SK-N-SH (cell line): Measurements from ENCODE around the gene CFAP107. TPM values are rescaled to one million over a fixed set of nuclear protein-coding genes. Genes with fewer than 3 reads are reported as not detected.

Experiments used
- CTCF ChIA-PET: fragments of 300-600, 350-600 bp; formaldehyde crosslinking; extraction: SDS; loops from one replicate; lab custom pipeline; 2021; lab: Yijun Ruan, JAX
- POLR2A ChIA-PET: fragments of 350-600 bp; sonication (Branson Sonifier 250); formaldehyde crosslinking; extraction: SDS; loops from one replicate; lab custom pipeline; 2020; ENCODE audit warnings: antibody characterized with exemption, inconsistent platforms; lab: Yijun Ruan, JAX
- DNase-seq: peaks from one replicate; pipeline ENCODE4 v3.0.0; 2012
- H2AFZ ChIP-seq: fragments of 200-600 bp; sonication (generic); 2 replicates; pipeline ENCODE4 v1.8.1; 2016; ENCODE audit warnings: antibody characterized with exemption, mild to moderate bottlenecking, low read depth
- H3F3A ChIP-seq: fragments of 200-600 bp; sonication (generic); replicated peaks from 2 replicates; pipeline ENCODE3; 2016; ENCODE audit warnings: antibody characterized with exemption, mild to moderate bottlenecking; ENCODE audit not compliant: insufficient read depth
- H3K27ac ChIP-seq, 2 experiments: fragments of 200-500 bp in 1 of 2; fragments of 200-600 bp in 1 of 2; sonication (Bioruptor generic) in 1 of 2; sonication (generic), shearing (Covaris generic) in 1 of 2; 2 replicates each; pipeline versions ENCODE4 v1.5.1 to v1.6.1; 2014 to 2016; ENCODE audit warnings: low read depth in 2 of 2, inconsistent platforms in 1 of 2, low read length in 1 of 2, mild to moderate bottlenecking in 1 of 2, mixed read lengths in 1 of 2
- H3K27me3 ChIP-seq: fragments of 200-600 bp; sonication (generic), shearing (Covaris generic); 2 replicates; pipeline ENCODE4 v1.6.1; 2016; ENCODE audit warnings: mixed run types; ENCODE audit not compliant: insufficient read depth
- H3K36me3 ChIP-seq, 2 experiments: fragments of 200-500 bp in 1 of 2; fragments of 200-600 bp in 1 of 2; sonication (Bioruptor generic) in 1 of 2; sonication (generic) in 1 of 2; replicated peaks in 1 of 2; 2 replicates each; pipeline versions ENCODE3 to v1.5.1; 2014 to 2016; ENCODE audit warnings: low read length in 1 of 2, mild to moderate bottlenecking in 1 of 2; ENCODE audit not compliant: insufficient read depth in 2 of 2, control insufficient read depth in 1 of 2
- H3K4me1 ChIP-seq, 2 experiments: fragments of 200-500 bp in 1 of 2; fragments of 200-600 bp in 1 of 2; sonication (Bioruptor generic) in 1 of 2; sonication (generic), shearing (Covaris generic) in 1 of 2; 2 replicates each; pipeline versions ENCODE4 v1.5.1 to v1.6.1; 2014 to 2016; ENCODE audit warnings: low read depth in 1 of 2, low read length in 1 of 2, mixed run types in 1 of 2; ENCODE audit not compliant: insufficient read depth in 2 of 2, control insufficient read depth in 1 of 2
- H3K4me2 ChIP-seq: fragments of 200-600 bp; sonication (generic), shearing (Covaris generic); 2 replicates; pipeline ENCODE4 v1.6.1; 2017; ENCODE audit warnings: mixed run types
- H3K4me3 ChIP-seq, 2 experiments: fragments of 200-500 bp in 1 of 2; fragments of 200-600 bp in 1 of 2; sonication (Bioruptor generic) in 1 of 2; sonication (generic), shearing (Covaris generic) in 1 of 2; 2 replicates each; pipeline versions ENCODE4 v1.5.1 to v1.8.1; 2014 to 2016; ENCODE audit warnings: low read depth in 2 of 2, inconsistent platforms in 1 of 2, low read length in 1 of 2, mild to moderate bottlenecking in 1 of 2, mixed read lengths in 1 of 2, moderate library complexity in 1 of 2
- H3K79me2 ChIP-seq: fragments of 200-600 bp; sonication (generic); 2 replicates; pipeline ENCODE4 v1.8.1; 2017; ENCODE audit warnings: mild to moderate bottlenecking; ENCODE audit not compliant: insufficient read depth
- H3K9ac ChIP-seq: fragments of 200-600 bp; sonication (generic); 2 replicates; pipeline ENCODE4 v1.6.1; 2017; ENCODE audit warnings: mixed run types
- H3K9me2 ChIP-seq: fragments of 200-600 bp; sonication (generic); 2 replicates; pipeline ENCODE4 v1.6.1; 2017; ENCODE audit warnings: mixed run types
- H3K9me3 ChIP-seq: fragments of 200-600 bp; sonication (generic); 2 replicates; pipeline ENCODE4 v1.6.1; 2017; ENCODE audit warnings: mixed run types, mild to moderate bottlenecking, moderate library complexity
- H4K20me1 ChIP-seq: fragments of 200-600 bp; sonication (generic); 2 replicates; pipeline ENCODE4 v1.6.1; 2017; ENCODE audit warnings: mild to moderate bottlenecking, mixed run types; ENCODE audit not compliant: insufficient read depth
- CHD2 ChIP-seq: fragments of 150-350 bp; IDR thresholded peaks from 2 replicates; pipeline ENCODE4 v1.6.1; 2018; ENCODE audit warnings: low read length; ENCODE audit not compliant: partially characterized antibody
- CTCF ChIP-seq: fragments of 200-600 bp; sonication (generic); IDR thresholded peaks from 2 replicates; pipeline ENCODE4 v1.6.1; 2017; ENCODE audit warnings: antibody characterized with exemption, mild to moderate bottlenecking, moderate library complexity
- EP300 ChIP-seq, 2 experiments: IDR thresholded peaks; 2 replicates each; pipeline versions ENCODE4 v1.4.0 to v1.6.1; 2012; ENCODE audit warnings: borderline replicate concordance in 1 of 2, low read depth in 1 of 2, low read length in 1 of 2
- EZH2phosphoT487 ChIP-seq: fragments of 200-600 bp; sonication (generic); IDR thresholded peaks from 2 replicates; pipeline ENCODE4 v1.6.1; 2017; ENCODE audit warnings: low read depth, mixed run types, mild to moderate bottlenecking, antibody characterized with exemption, moderate library complexity, borderline replicate concordance
- FOXJ3 ChIP-seq: sonication (generic); formaldehyde crosslinking; IDR thresholded peaks from 2 replicates; pipeline ENCODE4 v1.5.1; 2020; ENCODE audit warnings: mild to moderate bottlenecking, missing genetic modification reagents
- GABPA ChIP-seq: IDR thresholded peaks from 2 replicates; pipeline ENCODE4 v1.4.0; 2012; ENCODE audit warnings: low read depth, mild to moderate bottlenecking
- GATA2 ChIP-seq: sonication (generic); formaldehyde crosslinking; IDR thresholded peaks from 2 replicates; pipeline ENCODE4 v1.5.0; 2020; ENCODE audit warnings: mild to moderate bottlenecking, missing genetic modification reagents
- MEF2A ChIP-seq: IDR thresholded peaks from 2 replicates; pipeline ENCODE4 v1.4.0; 2012; ENCODE audit warnings: low read depth, borderline replicate concordance
- RAD21 ChIP-seq: IDR thresholded peaks from 2 replicates; pipeline ENCODE4 v1.6.1; 2012; ENCODE audit warnings: mild to moderate bottlenecking, low read length
- RCOR1 ChIP-seq: fragments of 150-350 bp; IDR thresholded peaks from 2 replicates; pipeline ENCODE4 v1.6.1; 2017; ENCODE audit warnings: antibody characterized with exemption, low read length
- SIN3A ChIP-seq: IDR thresholded peaks from 2 replicates; pipeline ENCODE4 v1.6.1; 2012; ENCODE audit warnings: low read depth, mild to moderate bottlenecking, low read length, moderate library complexity, borderline replicate concordance
- TAF1 ChIP-seq: IDR thresholded peaks from 2 replicates; pipeline ENCODE4 v1.6.1; 2012; ENCODE audit warnings: low read depth, mild to moderate bottlenecking, low read length, moderate library complexity, borderline replicate concordance
- USF1 ChIP-seq: IDR thresholded peaks from 2 replicates; pipeline ENCODE4 v1.4.0; 2012; ENCODE audit warnings: low read depth, borderline replicate concordance
- YY1 ChIP-seq: IDR thresholded peaks from 2 replicates; pipeline ENCODE4 v1.4.0; 2012; ENCODE audit warnings: low read depth, mild to moderate bottlenecking
- WGBS: methylation state at CpG from one replicate; pipeline ENCODE4 v1.1.6; 2017; ENCODE audit warnings: low lambda C conversion rate; 5-methylcytosine and 5-hydroxymethylcytosine counted together
- polyA plus RNA-seq, 3 experiments: library from polyadenylated mRNA; depleted of rRNA; stranded (reverse); fragments of >200 nt; gene quantifications; 2 replicates each; pipeline ENCODE4 v1.2.3, GENCODE V29; 2012

CFAP107 gene
- polyA plus RNA-seq, 1 of the 3 experiments (the other 2 are of a cell fraction) = not detected

GRCh38 chr1:12741946-12742345 lies 4.1 kb upstream of the CFAP107 start:
- no peak for TF ChIP-seq EP300 (IDR thresholded peaks at IDR 0.05; ENCODE audit: borderline replicate concordance in 1 of 2, low read depth in 1 of 2, low read length in 1 of 2)
- TF ChIP-seq TAF1 = no peak
- no peak for TF ChIP-seq RCOR1
- no peak for TF ChIP-seq RAD21
- no peak for TF ChIP-seq SIN3A
- TF ChIP-seq, all 33 proteins: peak for 0
- Histone ChIP-seq H3K9me3 (no peaks in the 10 kb centered on the region), H3K4me3 (no peak overlapping the region), H2AFZ (no peak overlapping the region), H3K27ac (no peak overlapping the region), H3K79me2 (no peaks in the 10 kb centered on the region), H3K4me1 (no peaks in the 10 kb centered on the region; a peak in 1 of 4 replicates), H3K9me2 (no peaks in the 10 kb centered on the region), H3K9ac (no peak overlapping the region), H3K36me3 (no peaks in the 10 kb centered on the region), H3K27me3 (no peaks in the 10 kb centered on the region), H4K20me1 (no peaks in the 10 kb centered on the region), H3F3A (no peaks in the 10 kb centered on the region), H3K4me2 (no peak overlapping the region)
- WGBS = 19% methylated on average over 3 of the region's 3 CpGs
- ChIA-PET POLR2A (no interaction called here), CTCF (no interaction called here)
- no peak for DNase-seq

- ChIA-PET CTCF (interaction anchor here (1.2 kb wide), 1 partner anchor 86 kb away, joined by 3 read pairs; no protein-coding TSS in a partner anchor), POLR2A (no interaction called here)
- H3K9me2 ChIP-seq = no peaks in the 10 kb centered on the region
- 2% methylated on average over 3 of the region's 3 CpGs for WGBS
- H3K27me3 ChIP-seq = no peaks in the 10 kb centered on the region
- H4K20me1 ChIP-seq = no peaks in the 10 kb centered on the region
- H3K36me3 ChIP-seq = no peaks in the 10 kb centered on the region
- peak; percentile 34 for DNase-seq
- H3K4me2 ChIP-seq = no peak overlapping the region
- H3K4me1 ChIP-seq = no peaks in the 10 kb centered on the region; a peak in 1 of 4 replicates
- no peak overlapping the region for H3K4me3 ChIP-seq
- TF ChIP-seq USF1 (no peak), MEF2A (no peak), GABPA (no peak), FOXJ3 (0 out of 2 replicates have a peak, but pooled peaks have one; percentile 24), EP300 (IDR thresholded peaks at IDR 0.05; ENCODE audit: borderline replicate concordance in 1 of 2, low read depth in 1 of 2, low read length in 1 of 2) (peak in 1 of 2 experiments; percentile 60; a peak in 2 of 4 replicates), CHD2 (peak; percentile 12), EZH2phosphoT487 (no peak), RCOR1 (0 out of 2 replicates have a peak, but pooled peaks have one; percentile 16), YY1 (no peak), CTCF (no peak), GATA2 (peak; percentile 92)
- peak overlapping the region in 1 of 2 experiments; percentile 36; a peak in 1 of 4 replicates for H3K27ac ChIP-seq
- H3K9me3 ChIP-seq = no peaks in the 10 kb centered on the region
- H3K79me2 ChIP-seq = no peaks in the 10 kb centered on the region
- H3F3A ChIP-seq = no peaks in the 10 kb centered on the region
- no peak overlapping the region for H3K9ac ChIP-seq
- H2AFZ ChIP-seq = no peak overlapping the region
Observed at GRCh38 chr1:12745126-12745991, 641 bp upstream of the CFAP107 start.
